GM12878 (cell line): Measurements from ENCODE around the gene CNTD1. TPM values are rescaled to one million over a fixed set of nuclear protein-coding genes. Genes with fewer than 3 reads are reported as not detected.

ENCODE experiments used
- ATAC-seq: fragments of 200-7000 bp; cut with Tn5 transposase; 3 replicates; pipeline ENCODE4 v1.9.1; 2020; ENCODE audit warnings: mild to moderate bottlenecking, moderate library complexity
- BruUV-seq: library from RNA; stranded (reverse); fragments of 400-500 nt; replicated peaks from 2 replicates; lab custom pipeline; 2021; lab: Mats Ljungman, UMichigan
- CTCF ChIA-PET: fragments of 300-600 bp; sonication (Branson Sonifier 250); formaldehyde crosslinking; extraction: SDS; loops from one replicate; lab custom pipeline; 2021; ENCODE audit warnings: inconsistent platforms; lab: Yijun Ruan, JAX
- POLR2A ChIA-PET: fragments of 350-600 bp; formaldehyde crosslinking; extraction: SDS; loops from one replicate; lab custom pipeline; 2021; ENCODE audit warnings: inconsistent platforms; lab: Charles Lee
- RAD21 ChIA-PET: fragments of 300-600 bp; sonication (Branson Sonifier 250); formaldehyde crosslinking; loops from one replicate; lab custom pipeline; 2023; ENCODE audit warnings: antibody characterized with exemption; ENCODE audit not compliant: unreplicated experiment; lab: Charles Lee
- SMC1A ChIA-PET: fragments of 300-600 bp; sonication (Branson Sonifier 250); formaldehyde crosslinking; loops from one replicate; lab custom pipeline; 2023; ENCODE audit not compliant: unreplicated experiment, uncharacterized antibody; lab: Charles Lee
- DNase-seq: peaks from one replicate; pipeline ENCODE4 v3.0.0-alpha.2; 2011; ENCODE audit warnings: low read depth, low spot score
- FAIRE-seq: peaks from 3 replicates; lab custom pipeline; 2011; peaks lifted over from hg19 to GRCh38; lab: Jason Lieb, UNC
- H2AFZ ChIP-seq: 2 replicates; pipeline ENCODE4 v1.6.0; 2011; ENCODE audit warnings: low read depth, low read length, control low read depth; ENCODE audit not compliant: control insufficient read depth
- H3K27ac ChIP-seq: 2 replicates; pipeline ENCODE4 v1.5.1; 2011; ENCODE audit warnings: control low read depth; ENCODE audit not compliant: control insufficient read depth, insufficient read depth
- H3K27me3 ChIP-seq, 2 experiments: replicated peaks in 1 of 2; 2 replicates each; pipeline versions ENCODE4 v1.6.0 to v1.6.1; 2011; ENCODE audit warnings: low read length in 1 of 2; ENCODE audit not compliant: control insufficient read depth in 2 of 2, insufficient read depth in 2 of 2
- H3K36me3 ChIP-seq, 2 experiments: 2 replicates each; pipeline ENCODE4 v1.5.1; 2011; ENCODE audit warnings: low read length in 1 of 2; ENCODE audit not compliant: control insufficient read depth in 2 of 2, insufficient read depth in 2 of 2
- H3K4me1 ChIP-seq: 2 replicates; pipeline ENCODE4 v1.6.1; 2011; ENCODE audit warnings: mild to moderate bottlenecking, low read length, moderate library complexity, mixed read lengths; ENCODE audit not compliant: control insufficient read depth, insufficient read depth
- H3K4me2 ChIP-seq: 2 replicates; pipeline ENCODE4 v1.6.0; 2011; ENCODE audit warnings: control low read depth; ENCODE audit not compliant: control insufficient read depth, insufficient read depth
- H3K4me3 ChIP-seq: fragments of 200-600 bp; sonication (generic); 2 replicates; pipeline ENCODE4 v1.5.1; 2016
- H3K79me2 ChIP-seq: 2 replicates; pipeline ENCODE4 v1.6.0; 2011; ENCODE audit warnings: low read length; ENCODE audit not compliant: control insufficient read depth, insufficient read depth
- H3K9ac ChIP-seq: 2 replicates; pipeline ENCODE4 v1.8.0; 2011; ENCODE audit warnings: low read length, control low read depth, mixed read lengths; ENCODE audit not compliant: control insufficient read depth, insufficient read depth
- H3K9me3 ChIP-seq: replicated peaks from 3 replicates; pipeline ENCODE4 v1.5.1; 2011; ENCODE audit warnings: mild to moderate bottlenecking, low read length; ENCODE audit not compliant: control insufficient read depth, insufficient read depth
- H4K20me1 ChIP-seq: 2 replicates; pipeline ENCODE4 v1.6.0; 2011; ENCODE audit not compliant: control insufficient read depth, insufficient read depth
- BHLHE40 ChIP-seq, 2 experiments: fragments of 450-650 bp in 1 of 2; IDR thresholded peaks; 2 replicates each; pipeline ENCODE4 v1.6.1; 2011 to 2017; ENCODE audit warnings: low read depth in 2 of 2, borderline replicate concordance in 1 of 2, improper control_type of control experiment in 1 of 2, low read length in 1 of 2, mild to moderate bottlenecking in 1 of 2
- HDGF ChIP-seq: fragments of 450-650 bp; IDR thresholded peaks from 2 replicates; pipeline ENCODE4 v1.6.1; 2016; ENCODE audit warnings: antibody characterized with exemption
- KLF5 ChIP-seq: fragments of 450-650 bp; IDR thresholded peaks from 2 replicates; pipeline ENCODE4 v1.6.1; 2014; ENCODE audit warnings: mild to moderate bottlenecking; ENCODE audit not compliant: partially characterized antibody
- MEF2A ChIP-seq: IDR thresholded peaks from 2 replicates; pipeline ENCODE4 v1.6.1; 2011; ENCODE audit warnings: low read depth, mild to moderate bottlenecking, low read length, moderate library complexity; ENCODE audit not compliant: insufficient read depth
- NRF1 ChIP-seq: conservative IDR thresholded peaks from 2 replicates; pipeline ENCODE4 v1.6.1; 2011; ENCODE audit warnings: mild to moderate bottlenecking, low read depth, low read length, improper control_type of control experiment
- STAT3 ChIP-seq: IDR thresholded peaks from 2 replicates; pipeline ENCODE4 v1.6.1; 2011; ENCODE audit warnings: low read depth, low read length, improper control_type of control experiment
- TCF3 ChIP-seq: IDR thresholded peaks from 2 replicates; pipeline ENCODE4 v1.6.1; 2012; ENCODE audit warnings: low read depth, mild to moderate bottlenecking, low read length, borderline replicate concordance; ENCODE audit not compliant: insufficient read depth
- ZBTB11 ChIP-seq: fragments of 450-650 bp; formaldehyde crosslinking; IDR thresholded peaks from 2 replicates; pipeline ENCODE4 v1.5.0; 2022; ENCODE audit warnings: mild to moderate bottlenecking, missing genetic modification characterization
- WGBS: methylation state at CpG from one replicate; pipeline ENCODE4 v1.1.6; 2016; ENCODE audit warnings: low lambda C conversion rate; ENCODE audit not compliant: insufficient replicate concordance, insufficient coverage; ENCODE audit errors: missing lambda C conversion rate; 5-methylcytosine and 5-hydroxymethylcytosine counted together
- in situ Hi-C: fragments of 300-500 bp; cut with MboI; formaldehyde crosslinking; loops from 9 replicates; pipeline ENCODE4 v1.14.3; 2018; ENCODE audit warnings: mixed read lengths
- intact Hi-C: fragments of 100-400 bp; cut with micrococcal nuclease; formaldehyde crosslinking; loops from one replicate; pipeline ENCODE4 v1.14.2; 2022; ENCODE audit not compliant: unreplicated experiment
- polyA plus RNA-seq, 11 experiments: library from polyadenylated mRNA; depleted of rRNA in 4 of 11; unstranded in 6 of 11; stranded (reverse) in 5 of 11; fragments of >200 nt; fragmentation: Nextera tagmentation in 4 of 11; fragmentation: Illumina TruSeq in 1 of 11; extraction: Ambion mirVana in 4 of 11; extraction: Trizol in 1 of 11; gene quantifications; 1 replicate in 1 of 11; 2 replicates in 10 of 11; pipeline versions ENCODE4 v1.2.1 to v1.2.3, GENCODE V29; 2011 to 2016; ENCODE audit warnings: inconsistent platforms in 2 of 11, missing spikeins in 2 of 11, low read depth in 1 of 11
- total RNA-seq, 4 experiments: library from RNA; depleted of rRNA in 3 of 4; stranded (reverse); fragments of >200 nt in 3 of 4; fragmentation: Illumina TruSeq in 1 of 4; extraction: Trizol in 1 of 4; gene quantifications; 2 replicates each; pipeline versions ENCODE4 v1.2.1 to v1.2.3, GENCODE V29; 2013 to 2021
- TF ChIP-seq, protein P1 (sequence below): fragments of 450-650 bp; IDR thresholded peaks from 2 replicates; pipeline ENCODE4 v1.6.1; 2016; ENCODE audit warnings: mild to moderate bottlenecking

The CNTD1 gene
- total and polyA plus RNA-seq, 10 of the 15 experiments (the other 5 are each of a cell fraction or from before 2014, with no cell fraction given): 0.06 to 1.5 (median 1.1) TPM; not detected in 4

DNA sequence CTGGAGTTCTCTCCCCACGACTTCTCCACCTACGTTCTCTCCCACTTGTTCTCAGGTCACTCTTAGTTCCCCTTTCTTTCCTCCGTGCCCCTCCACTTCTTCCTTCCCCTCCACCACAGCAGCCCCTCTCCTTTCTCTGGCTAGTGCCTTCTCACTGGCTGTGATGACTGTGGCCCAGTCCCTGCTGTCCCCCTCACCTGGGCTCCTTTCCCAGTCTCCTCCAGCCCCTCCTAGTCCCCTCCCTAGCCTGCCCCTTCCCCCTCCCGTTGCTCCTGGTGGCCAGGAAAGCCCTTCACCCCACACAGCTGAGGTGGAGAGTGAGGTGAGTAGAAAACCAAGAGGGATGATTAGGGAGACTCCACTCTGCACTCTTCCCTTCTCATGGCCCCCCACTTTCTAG lies 3.6 kb upstream of the CNTD1 start:
- H2AFZ ChIP-seq: no peak overlapping the region
- WGBS: 24% methylated on average over 4 of the region's 4 CpGs
- H3K9ac ChIP-seq: no peak overlapping the region
- in situ Hi-C loops: no loop called here
- H3K4me3 ChIP-seq: no peak overlapping the region
- no peak for FAIRE-seq
- ChIA-PET POLR2A (no interaction called here), SMC1A (interaction anchor here (1.5 kb wide), 1 partner anchor 35 kb away, joined by 5 read pairs; no protein-coding TSS in a partner anchor), RAD21 (no interaction called here), CTCF (interaction anchor here (0.6 kb wide), 2 partner anchors 80 to 168 kb away, joined by 3 read pairs; no protein-coding TSS in a partner anchor)
- no peaks in the 10 kb centered on the region for H3K36me3 ChIP-seq
- no peak overlapping the region for H3K4me2 ChIP-seq
- H4K20me1 ChIP-seq: no peaks in the 10 kb centered on the region
- H3K27ac ChIP-seq: no peak overlapping the region
- no peaks in the 10 kb centered on the region for H3K27me3 ChIP-seq
- no peak for DNase-seq
- ATAC-seq: no peak
- intact Hi-C loops: no loop called here
- no TSS peak for BruUV-seq
- no peaks in the 10 kb centered on the region for H3K9me3 ChIP-seq
- peaks cover 6% of the 10 kb centered on the region for H3K79me2 ChIP-seq
- peaks cover 10% of the 10 kb centered on the region for H3K4me1 ChIP-seq
- TF ChIP-seq NRF1 (no peak), ZBTB11 (CRISPR knock-in tag) (no peak), BHLHE40 (IDR thresholded peaks at IDR 0.05; ENCODE audit: borderline replicate concordance in 1 of 2, low read depth in 2 of 2, low read length in 1 of 2) (no peak), STAT3 (no peak), HDGF (no peak), TCF3 (no peak), KLF5 (no peak), MEF2A (no peak)
- TF ChIP-seq, protein P1, sequence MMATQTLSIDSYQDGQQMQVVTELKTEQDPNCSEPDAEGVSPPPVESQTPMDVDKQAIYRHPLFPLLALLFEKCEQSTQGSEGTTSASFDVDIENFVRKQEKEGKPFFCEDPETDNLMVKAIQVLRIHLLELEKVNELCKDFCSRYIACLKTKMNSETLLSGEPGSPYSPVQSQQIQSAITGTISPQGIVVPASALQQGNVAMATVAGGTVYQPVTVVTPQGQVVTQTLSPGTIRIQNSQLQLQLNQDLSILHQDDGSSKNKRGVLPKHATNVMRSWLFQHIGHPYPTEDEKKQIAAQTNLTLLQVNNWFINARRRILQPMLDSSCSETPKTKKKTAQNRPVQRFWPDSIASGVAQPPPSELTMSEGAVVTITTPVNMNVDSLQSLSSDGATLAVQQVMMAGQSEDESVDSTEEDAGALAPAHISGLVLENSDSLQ: no peak
